NCI-H1417 (cell line): ENCODE results near the gene GAS6.
"Not testable (repeated sequence)": the region's sequence is repeated elsewhere in the genome, so short reads cannot be mapped to it uniquely, and the experiment has no call there.

Experiments used
- DNase-seq, 3 experiments: peaks; one replicate each; lab custom pipeline; 2025; lab: John Stamatoyannopoulos, UW

GAS6 gene

DNA sequence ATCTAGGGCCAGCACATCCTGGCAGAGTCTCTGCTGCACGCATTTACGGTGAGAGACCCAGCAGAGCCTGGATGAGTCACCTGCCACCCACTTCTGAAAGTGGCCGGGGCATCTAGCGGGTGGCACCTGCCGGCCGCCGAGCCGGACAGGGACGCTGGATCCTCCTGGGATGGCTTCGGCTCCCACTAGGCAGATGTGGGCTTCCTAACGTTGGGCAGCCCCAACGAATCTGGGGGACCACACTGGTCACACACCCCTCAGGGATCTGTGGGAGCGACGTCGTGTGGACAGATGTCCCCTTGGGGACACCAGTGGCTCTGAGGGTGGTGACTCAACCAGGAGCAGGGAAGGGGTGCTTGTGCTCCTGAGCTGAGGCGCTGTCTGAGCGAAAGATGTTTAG is 72.7 kb downstream of the GAS6 start:
- no peak for DNase-seq

GRCh38 chr13:113789931-113790330 is 73.9 kb downstream of the GAS6 start:
- DNase-seq = not testable (repeated sequence)

DNA sequence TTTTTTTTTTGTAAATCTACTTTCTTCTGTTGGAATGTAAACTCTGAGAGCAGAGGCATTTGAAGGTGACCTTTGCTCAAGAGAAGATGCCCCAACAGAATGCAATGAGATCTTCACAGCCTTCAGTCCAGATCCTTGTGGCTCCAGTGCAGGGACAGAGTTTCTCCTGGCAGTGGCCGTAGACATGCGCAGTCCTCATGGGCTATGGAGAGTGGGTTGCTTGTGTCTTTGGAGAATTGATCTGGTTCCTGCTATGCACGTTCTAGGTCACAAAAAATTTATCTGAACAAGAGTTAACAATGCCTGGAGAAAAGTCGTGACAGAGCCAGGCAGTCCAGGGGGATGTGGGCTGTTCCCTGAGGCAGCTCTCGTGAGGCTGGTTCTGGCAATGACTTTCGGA is 74.7 kb downstream of the GAS6 start:
- DNase-seq = no peak

- DNase-seq = no peak
Observed at GRCh38 chr13:113788413-113789135, 75.3 kb downstream of the GAS6 start.

DNA sequence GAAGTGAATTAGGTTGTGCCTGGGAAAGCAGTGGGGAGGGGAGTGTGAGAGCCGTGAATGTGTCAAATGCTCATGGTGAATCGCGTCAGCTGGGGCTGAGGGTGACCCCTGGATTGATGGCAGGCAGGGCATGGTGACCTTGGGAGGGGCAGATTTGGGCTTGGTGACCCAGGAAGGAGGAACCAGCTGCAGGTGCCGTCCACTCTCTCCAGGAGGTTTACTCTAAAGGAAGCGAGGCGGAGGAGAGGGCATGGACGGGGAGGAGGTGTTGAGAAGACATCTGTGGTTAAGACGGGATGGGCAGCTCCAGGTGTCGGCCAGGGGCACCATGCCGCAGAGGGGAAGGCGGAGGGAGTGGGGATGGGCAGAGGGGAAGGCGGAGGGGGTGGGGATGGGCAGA is 76.2 kb downstream of the GAS6 start:
- no peak for DNase-seq

DNA sequence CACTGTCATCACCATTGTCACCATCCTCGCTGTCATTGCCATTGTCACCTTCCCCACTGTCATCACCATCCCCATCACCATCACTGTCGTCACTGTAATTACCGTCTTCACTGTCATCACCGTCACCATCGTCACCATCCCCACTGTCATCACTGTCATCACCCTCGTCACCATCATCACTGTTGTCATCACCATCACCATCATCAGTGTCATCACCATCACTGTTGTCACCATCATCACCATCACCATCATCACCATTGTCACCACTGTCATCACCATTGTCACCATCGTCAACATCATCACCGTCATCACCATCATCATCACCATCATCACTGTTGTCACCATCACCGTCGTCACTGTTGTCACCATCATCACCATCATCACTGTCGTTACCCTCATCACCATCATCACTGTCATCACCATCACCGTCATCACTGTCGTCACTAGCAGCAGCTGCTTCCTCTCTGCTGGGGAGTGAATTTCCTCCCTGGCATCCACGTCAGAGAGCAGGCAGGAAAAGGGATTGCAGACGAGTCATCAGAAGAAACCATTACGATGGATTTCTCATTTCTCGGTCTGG is 77.5 kb downstream of the GAS6 start:
- no peak for DNase-seq

DNA sequence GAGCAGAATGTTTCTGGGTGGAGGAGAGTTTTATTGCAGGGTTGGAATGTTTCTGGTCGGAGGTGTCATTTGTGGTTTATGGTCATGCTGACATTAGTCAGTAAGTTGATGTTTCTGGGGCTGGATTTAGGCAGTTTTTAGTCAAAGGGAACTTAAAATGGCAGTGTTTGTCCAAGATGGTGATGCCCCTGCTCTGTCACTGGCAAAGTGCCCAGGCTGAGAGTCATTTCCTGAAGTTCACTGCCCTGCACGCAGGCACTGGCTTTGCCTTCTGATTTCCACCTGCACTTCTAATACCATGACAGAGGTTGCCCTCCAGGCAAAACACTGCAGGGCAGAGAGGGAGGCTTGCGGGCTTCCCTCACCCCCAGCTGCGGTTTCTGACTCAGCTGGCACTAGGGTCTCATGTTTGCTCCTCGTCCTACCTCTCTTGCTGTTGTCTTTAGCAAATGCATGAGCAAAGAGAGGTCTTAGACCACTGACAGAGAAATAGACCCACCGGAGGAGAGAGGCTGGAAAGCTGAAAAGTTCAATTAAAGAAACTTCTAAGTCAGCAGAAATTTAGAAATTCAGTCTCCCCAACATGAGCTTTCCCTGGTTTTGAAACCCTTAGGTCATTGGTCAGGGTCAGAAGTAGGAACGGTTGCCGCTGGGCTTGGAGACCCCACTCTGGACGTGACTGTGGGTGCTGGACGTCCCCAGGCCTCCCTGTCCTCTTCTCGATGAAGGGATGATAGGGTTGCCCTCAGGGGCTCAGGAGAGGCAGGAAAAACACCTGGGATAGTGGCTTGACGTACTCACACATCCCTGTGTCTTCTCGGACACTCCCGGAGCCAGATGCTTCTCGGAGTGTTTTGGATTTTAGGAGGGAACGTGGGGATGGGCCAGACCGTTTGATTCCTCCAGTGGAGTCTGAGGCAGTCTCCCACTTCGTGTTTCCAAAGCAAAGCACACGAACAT is 78.5 kb downstream of the GAS6 start:
- DNase-seq = no peak

- no peak for DNase-seq
Observed at GRCh38 chr13:113784645-113785024, 79.2 kb downstream of the GAS6 start.

DNA sequence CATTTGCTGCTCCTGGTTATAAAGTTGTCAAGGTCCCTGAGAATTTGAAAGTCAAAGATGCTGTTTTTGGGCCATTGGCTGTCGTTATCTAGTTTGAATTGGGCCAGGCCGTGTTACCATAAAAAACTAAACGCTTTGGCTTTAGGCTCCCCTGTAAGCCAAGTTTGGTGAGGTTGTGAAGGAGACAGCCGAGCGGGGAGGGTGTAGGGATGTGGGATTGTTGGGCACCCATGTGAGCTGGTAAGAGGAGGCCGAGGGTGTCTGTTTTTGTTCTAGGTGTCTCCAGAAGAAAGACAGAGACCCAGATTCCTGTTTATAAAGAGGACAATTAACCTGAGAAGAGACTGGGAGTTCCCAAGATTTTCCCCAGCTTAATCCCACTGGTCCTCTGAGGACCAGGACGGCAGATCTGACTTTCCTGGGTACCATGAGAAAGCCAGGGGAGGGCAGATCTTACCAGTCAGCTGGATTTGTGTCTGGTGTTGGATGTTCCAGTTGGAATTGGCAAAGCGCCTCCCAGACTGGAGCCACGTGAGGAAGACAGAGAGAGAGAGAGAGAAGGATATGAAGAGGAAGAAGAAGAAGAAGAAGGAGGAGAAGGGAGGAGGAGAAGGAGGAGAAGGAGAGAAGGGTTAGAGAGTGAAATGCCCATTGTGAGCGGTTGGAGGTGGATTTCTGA is 79.8 kb downstream of the GAS6 start:
- no peak for DNase-seq

DNA sequence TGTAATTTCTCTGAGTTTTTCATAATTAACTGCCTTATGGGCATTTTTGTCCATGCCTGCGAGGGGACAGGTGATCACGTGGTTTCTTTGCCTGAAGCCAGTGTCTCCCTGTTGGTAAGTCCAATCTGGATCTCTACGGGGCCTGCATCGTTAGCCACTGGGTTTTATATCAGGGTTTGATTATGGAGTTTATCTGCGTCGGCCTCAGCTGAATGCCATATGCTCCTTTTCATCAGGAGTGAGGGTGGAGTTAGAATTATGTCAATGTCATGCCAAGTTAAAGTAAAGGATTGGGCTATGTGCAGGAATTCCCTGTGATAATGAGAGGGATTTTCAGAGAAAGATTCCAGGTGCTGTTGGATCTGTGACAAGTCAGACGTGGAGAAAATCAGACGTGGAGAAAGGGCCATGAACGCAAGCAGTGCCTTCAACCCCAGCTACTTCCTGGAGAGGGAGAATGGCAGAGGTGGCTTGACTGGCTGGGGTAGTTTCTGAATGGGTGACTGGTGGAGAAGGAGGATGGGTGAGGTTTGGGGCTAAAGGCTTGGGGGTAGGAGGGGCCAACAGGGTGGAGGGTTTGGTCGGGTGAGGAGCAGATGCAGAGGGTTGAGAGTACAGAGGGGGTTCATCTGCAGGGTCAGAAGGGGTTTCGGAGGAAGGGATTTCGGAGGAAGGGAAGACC is 80.5 kb downstream of the GAS6 start:
- no peak for DNase-seq

- DNase-seq = no peak
Observed at GRCh38 chr13:113782472-113782871, 81.4 kb downstream of the GAS6 start.

GRCh38 chr13:113781571-113781970 is 82.3 kb downstream of the GAS6 start:
- DNase-seq = no peak

GRCh38 chr13:113777311-113778260 is 86.3 kb downstream of the GAS6 start:
- no peak for DNase-seq

DNA sequence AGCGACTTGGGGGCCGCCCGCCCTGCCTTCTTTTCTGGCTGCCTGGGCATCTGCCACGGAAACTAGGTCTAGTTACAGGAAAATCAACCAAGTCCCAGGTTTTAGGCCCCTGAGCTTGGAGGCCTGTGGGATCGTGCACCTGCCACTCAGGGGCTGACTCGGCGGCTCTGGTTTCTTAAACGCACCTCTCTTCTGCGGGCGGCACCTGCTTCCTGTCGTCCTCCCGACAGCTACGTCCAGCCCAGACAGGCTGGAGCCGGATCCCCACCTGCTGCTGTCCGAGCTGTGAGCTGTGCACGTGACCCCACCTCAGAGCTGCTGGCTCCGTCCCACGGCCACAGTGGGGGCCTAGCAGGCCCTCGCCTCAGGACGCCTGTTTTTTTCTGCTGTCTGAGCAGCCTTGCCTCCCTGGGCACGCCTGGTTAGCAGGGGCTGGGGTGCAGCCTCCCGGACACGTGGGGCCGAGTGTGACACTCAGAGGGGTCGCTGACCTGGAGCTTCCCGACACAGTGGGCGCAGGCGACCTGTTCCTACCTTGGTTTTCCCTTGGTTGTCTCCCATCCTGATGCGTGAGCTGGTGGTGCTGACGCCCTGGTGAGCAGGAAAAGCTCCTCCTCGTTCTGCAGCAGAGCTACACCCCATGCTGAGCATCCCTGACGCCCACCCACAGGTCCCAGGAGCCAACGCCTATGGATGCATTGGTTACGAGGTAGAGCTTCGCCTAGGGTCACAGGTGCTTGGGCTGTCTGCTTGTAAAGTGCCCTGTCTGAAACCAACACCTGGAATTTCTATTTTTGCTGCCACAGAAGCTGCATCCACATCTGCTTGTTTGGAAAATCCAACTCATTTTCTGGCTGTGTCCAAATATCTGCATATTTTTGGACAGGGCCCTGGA is 87.4 kb downstream of the GAS6 start:
- DNase-seq = peak in 2 of 3 experiments; percentile 32 to 82

DNA sequence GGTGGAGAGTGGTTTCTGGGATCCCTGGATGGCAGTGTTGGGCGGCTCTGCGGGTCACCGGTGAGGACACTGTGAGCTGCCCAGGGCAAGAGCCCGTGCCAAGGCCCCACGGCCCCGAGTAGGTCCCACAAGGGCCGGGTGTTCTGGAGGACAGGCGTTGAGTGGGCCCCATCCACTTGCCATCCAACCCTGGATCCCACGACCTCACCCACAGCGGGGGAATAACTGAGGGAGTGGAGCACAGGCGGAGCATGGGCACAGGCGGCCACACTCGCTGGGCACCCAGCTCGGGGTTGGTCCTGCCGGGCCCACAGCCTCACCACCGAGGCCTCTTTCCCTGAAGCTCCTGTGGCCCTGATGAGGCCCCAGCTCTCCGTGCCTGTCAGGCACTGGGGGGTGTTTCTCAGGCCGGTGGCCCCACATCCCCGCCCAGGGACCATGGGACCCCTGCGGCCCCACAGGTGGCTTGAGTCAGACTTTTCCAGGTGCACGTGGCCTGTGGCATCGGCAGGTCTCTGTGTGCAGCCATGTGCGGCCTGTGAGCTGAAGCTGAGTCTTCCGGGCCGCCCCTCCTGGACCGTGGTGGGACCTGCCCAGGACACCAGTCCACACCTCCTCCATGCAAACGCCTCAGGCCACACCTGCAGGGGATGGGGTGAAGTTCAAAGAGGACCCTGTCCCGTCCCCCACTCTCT is 88.3 kb downstream of the GAS6 start:
- DNase-seq = no peak

- DNase-seq = no peak
Observed at GRCh38 chr13:113774177-113775107, 89.4 kb downstream of the GAS6 start.

GRCh38 chr13:113771709-113772331 is 92.1 kb downstream of the GAS6 start:
- DNase-seq = no peak
